22Rv1 (cell line): ENCODE results near the gene UVRAG.

Experiments used
- ZFX ChIP-seq: fragments of 450-650 bp; IDR thresholded peaks from 2 replicates; pipeline ENCODE4 v1.6.1; 2017; ENCODE audit warnings: antibody characterized with exemption, borderline replicate concordance
- TF ChIP-seq, protein P1 (sequence below): fragments of 450-650 bp; IDR thresholded peaks from 2 replicates; pipeline ENCODE4 v1.5.1; 2017; ENCODE audit warnings: mild to moderate bottlenecking

- TF ChIP-seq, protein P1, sequence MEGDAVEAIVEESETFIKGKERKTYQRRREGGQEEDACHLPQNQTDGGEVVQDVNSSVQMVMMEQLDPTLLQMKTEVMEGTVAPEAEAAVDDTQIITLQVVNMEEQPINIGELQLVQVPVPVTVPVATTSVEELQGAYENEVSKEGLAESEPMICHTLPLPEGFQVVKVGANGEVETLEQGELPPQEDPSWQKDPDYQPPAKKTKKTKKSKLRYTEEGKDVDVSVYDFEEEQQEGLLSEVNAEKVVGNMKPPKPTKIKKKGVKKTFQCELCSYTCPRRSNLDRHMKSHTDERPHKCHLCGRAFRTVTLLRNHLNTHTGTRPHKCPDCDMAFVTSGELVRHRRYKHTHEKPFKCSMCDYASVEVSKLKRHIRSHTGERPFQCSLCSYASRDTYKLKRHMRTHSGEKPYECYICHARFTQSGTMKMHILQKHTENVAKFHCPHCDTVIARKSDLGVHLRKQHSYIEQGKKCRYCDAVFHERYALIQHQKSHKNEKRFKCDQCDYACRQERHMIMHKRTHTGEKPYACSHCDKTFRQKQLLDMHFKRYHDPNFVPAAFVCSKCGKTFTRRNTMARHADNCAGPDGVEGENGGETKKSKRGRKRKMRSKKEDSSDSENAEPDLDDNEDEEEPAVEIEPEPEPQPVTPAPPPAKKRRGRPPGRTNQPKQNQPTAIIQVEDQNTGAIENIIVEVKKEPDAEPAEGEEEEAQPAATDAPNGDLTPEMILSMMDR, result no peak
- no peak for TF ChIP-seq ZFX
Measured at GRCh38 chr11:76140912-76141574, 326.0 kb downstream of the UVRAG start.
